Activated naive CD4-positive, alpha-beta T cell treated with Interleukin-2 at 50 U/mL for 16 hours (primary cell): ENCODE results near the gene LCE3C.
"Not testable (repeated sequence)": the region's sequence is repeated elsewhere in the genome, so short reads cannot be mapped to it uniquely, and the experiment has no call there.

ENCODE experiments used
- DNase-seq: peaks from one replicate; pipeline ENCODE4 v3.0.0-alpha.2; 2020

LCE3C gene

DNA sequence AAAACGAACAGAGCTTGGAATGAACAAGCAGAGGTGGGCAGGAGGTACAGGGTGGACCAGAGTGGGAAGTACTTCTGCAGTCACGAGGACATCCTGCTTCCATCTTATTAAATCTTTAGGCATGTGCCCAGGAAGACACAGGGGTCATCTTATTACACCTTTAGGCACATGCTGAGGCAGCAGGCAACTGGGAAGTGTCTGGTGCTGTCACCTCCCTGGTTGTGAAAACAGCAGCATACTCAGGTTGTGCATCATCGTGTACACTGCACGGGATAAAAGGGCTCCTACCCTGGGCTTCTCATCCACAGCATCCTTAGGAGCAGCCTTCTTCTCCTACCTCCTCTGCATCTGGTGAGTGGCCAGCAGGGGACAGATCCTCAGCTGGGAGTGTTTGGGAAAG lies at the start of gene LCE3C:
TSS of gene LCE3C (plus strand) at position 301 of the 400 bp plus-strand sequence. CDS start 498 bp downstream, outside the sequence.
- no peak for DNase-seq

DNA sequence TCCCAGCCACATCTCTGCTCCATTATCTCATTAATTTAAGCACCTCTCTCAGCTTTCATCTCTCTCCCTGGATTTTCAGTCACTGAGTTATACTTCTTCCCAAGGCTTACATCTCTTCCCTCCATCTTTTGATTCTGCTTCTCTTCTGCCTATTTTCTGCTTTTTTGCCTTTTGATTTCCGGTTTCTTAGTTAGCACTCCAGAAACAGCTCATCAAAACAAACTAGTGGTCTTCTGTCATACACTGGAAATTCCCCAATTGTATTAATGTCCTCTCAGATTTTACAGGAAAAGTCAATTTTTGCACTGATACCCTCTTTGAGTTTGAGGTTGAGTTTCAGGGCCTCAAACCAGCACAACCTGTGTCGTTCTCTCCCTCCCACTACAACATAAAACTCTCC lies 34.9 kb upstream of the LCE3C start:
- no peak for DNase-seq

GRCh38 chr1:152565535-152566215 lies 34.4 kb upstream of the LCE3C start:
- no peak for DNase-seq

DNA sequence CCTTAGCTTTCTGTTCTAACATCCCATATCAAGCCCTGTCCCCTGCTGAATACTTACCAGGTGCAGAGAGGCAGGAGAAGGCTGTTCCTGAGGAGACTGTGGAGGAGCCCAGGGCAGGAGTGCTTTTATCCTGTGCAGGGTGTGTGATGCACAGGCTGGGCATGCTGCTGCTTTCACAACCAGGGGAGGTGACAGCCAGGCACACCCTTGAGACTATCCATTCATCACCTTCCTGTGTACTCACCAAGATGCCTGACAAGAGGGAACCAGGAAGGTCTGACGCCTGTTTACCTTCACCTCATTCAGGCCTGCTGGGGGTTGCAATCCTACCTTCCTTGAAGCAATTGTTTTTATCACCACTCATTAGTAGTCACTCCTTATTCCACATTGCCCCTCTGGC lies 33.4 kb upstream of the LCE3C start, which contains the start of gene LCE3E:
TSS of gene LCE3E (minus strand) at position 100 of the 400 bp plus-strand sequence. CDS start 572 bp downstream, outside the sequence.
- no peak for DNase-seq

DNA sequence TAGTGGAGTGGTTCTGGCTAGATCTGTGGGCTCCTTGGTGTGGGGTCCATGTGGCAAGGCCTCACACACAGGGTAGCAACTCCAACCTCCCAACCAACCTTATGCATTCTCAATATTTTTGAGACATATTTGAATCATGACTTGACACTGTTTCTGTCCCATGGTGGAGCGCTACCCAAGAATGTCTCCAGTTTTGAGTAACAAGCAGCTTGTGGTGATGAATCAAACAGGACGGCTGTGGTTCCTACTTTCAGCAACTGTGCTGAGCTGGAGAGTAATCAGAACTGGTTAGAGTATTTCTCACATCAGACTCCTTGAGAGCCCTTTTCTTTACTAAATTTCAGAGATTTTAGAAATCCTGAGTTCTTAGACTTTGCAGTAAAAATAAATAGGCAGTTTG lies 22.9 kb upstream of the LCE3C start:
- no peak for DNase-seq

DNA sequence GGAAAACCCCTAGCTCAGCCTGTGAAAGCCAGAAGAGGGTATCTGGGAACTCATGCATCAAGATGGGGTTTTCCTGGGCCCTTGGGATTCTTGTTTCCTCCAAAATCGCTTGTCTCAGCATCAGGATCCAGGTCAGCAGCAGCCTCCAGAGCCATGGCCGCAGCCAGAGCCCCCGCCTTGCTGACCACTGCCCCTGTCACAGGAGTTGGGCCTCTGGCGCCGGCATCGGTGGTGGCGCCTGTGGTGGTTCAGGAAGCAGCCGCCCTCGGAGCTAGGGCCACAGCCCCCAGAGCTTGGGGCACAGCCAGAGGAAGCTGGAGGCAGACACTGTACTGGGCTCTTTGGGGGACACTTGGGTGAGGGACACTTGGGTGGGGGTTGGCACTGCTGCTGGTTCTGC lies 20.5 kb upstream of the LCE3C start:
- not testable (repeated sequence) for DNase-seq

DNA sequence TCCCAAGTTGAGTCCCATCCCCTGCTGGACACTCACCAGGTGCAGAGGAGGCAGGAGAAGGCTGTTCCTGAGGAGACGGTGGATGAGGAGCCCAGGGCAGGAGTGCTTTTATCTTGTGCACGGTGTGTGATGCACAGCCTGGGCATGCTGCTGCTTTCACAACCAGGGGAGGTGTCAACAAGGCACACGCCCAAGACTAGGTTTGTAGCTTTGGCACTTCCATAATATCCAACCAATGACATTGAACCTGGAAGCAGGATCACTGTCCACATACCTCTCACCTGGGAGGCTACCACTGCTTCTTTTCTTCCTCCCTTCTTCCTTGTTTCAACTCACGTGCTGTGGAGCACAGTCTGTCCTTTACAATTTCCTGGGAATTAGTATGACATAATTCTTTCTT lies 19.6 kb upstream of the LCE3C start, which contains the start of gene LCE3D:
TSS of gene LCE3D (minus strand) at position 84 of the 400 bp plus-strand sequence. CDS start 580 bp downstream, outside the sequence.
- no peak for DNase-seq

GRCh38 chr1:152582647-152583046 lies 17.4 kb upstream of the LCE3C start:
- no peak for DNase-seq

DNA sequence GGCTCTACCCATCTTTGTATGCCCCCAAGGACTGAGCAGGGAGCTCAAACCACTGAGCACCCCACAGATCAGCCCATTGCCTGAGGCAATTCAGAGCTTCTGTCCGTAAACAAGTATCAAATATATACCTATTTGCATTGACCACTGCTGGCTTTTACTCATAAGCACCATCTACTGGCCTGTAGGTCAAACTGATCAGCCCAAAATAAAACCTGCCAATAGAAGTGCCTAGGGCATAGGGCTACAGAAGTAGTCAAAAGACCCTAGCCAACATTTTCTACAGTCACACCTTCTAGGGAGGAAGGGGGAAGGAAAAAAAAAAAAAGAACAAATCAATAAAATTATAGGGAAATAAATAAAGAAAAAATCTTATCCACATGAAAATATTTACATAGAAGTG lies 14.4 kb upstream of the LCE3C start:
- no peak for DNase-seq

DNA sequence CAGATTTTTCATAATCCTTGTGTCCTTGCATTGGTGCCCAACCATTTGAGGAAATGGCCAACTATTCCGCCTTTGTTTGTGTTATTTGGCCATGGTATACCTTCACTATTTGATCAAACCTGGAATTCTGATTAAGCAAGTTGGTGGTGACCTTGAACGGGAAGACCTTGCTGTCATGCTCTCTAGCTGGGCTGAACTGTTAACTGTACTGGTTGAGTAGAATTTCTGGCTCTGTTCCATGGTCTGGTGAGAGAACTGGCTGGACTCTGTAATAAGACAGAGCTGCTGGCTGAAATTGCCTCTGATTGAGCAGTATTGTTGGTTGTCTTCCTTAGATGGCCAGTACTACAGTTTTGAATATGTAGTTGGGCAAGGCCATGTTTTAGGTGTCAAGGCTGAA lies 3.0 kb upstream of the LCE3C start:
- no peak for DNase-seq

DNA sequence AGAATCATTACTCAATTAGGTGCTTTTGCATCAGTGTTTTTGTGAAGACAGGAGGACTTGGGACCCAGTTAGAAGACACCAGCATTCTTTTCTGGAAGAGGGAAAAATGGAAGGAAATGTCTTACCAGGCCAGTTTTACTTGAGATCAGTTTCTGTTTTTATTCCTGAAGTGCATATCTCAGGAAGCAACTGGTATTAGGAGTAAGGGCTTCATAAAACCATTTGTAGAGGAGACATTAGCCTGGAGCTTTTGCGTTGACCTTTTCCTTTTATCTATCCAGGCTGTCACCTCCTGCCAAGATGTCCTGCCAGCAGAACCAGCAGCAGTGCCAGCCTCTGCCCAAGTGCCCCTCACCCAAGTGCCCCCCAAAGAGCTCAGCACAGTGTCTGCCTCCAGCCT lies 13.5 kb downstream of the LCE3C start, which contains the start of gene LCE3B:
TSS of gene LCE3B (plus strand) at position 301 of the 400 bp plus-strand sequence. CDS start at position 301, 0 bp downstream.
- DNase-seq: no peak

DNA sequence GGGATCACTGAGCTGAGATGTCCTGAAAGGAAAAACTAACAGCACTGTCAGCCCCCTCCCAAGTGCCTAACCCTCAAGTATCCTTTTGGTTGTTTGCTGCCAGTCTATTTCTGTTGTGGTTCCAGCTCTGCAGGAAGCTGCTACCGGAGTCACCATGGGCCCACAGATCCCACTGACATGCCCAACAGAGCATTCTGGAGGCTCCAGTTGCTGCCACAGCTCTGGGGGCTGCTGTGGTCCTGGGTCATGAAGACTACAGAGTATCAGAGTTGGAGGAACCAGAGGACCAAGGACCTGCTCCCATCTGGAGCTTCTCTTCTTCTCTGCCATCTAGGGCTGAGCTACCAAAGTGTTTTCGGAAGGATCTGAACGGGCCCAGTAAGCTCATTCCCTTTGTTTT lies 22.0 kb downstream of the LCE3C start:
- no peak for DNase-seq

GRCh38 chr1:152622803-152623202 lies 22.8 kb downstream of the LCE3C start, which contains the start of gene LCE3A:
Gene LCE3A (minus strand): TSS chr1:152623103. CDS start chr1:152623103, 0 bp downstream.
- no peak for DNase-seq

GRCh38 chr1:152623203-152623844 lies 23.3 kb downstream of the LCE3C start:
- no peak for DNase-seq

- DNase-seq: no peak
Observed at GRCh38 chr1:152626744-152627143, 26.7 kb downstream of the LCE3C start.

GRCh38 chr1:152630596-152630995 lies 30.6 kb downstream of the LCE3C start:
- no peak for DNase-seq

- DNase-seq: no peak
Observed at GRCh38 chr1:152640351-152640750, 40.3 kb downstream of the LCE3C start.

DNA sequence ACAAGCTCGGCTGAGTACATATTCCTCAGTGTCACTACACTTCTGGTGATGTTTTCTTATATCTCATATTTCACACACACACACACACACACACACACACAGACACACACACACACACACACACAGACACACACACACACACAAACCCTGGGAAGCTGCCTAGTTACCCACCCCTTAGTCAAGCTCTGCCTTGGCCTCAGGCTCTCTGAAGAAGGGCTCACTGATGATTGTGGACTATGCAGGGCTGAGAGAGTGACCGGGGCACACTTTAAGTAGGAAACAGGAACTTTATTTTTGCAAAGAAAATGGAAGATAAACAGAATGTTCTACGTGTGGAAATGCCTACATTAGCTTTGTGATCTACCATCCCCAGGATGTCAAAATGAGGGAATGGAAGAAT lies 43.9 kb downstream of the LCE3C start:
- DNase-seq: no peak

DNA sequence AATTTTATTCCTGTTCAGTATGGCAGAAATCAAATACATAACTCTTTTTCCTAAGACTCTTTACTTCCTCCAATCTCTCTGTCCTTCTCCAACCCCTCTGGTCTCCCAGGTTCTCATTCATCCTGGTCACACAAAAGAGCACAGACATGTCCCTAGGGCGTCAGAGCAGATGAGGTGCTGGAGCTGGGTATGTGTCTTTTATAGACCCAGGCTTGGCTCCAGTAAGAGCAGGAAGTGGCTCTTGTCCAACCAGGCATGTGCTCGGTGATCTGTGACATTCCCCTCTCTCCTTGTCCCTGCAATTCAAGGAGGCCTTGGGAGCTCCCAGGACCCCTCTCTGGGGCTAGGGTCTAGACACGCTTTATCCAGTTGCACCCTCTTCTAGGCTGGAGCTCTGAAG lies 45.1 kb downstream of the LCE3C start:
- no peak for DNase-seq

DNA sequence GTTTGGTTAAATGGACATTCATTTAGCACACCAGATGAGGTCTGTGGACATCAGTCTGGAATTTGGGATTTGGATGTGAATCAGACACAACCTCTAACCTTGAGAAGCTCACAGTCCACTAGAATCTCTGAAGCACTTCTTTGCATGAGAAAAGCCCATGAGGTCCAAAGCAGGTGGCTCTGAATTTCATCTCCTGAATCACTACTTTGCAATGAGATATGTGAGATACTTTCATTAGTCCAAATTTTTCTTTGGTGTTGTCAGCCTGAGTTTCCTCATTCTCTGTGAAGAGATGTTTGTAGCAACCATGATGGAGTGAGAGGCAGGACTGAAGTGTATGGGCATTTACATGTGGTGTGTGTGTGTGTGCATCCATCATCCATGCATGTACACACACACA lies 46.6 kb downstream of the LCE3C start:
- DNase-seq: no peak
